SIG-M5 treated with dmso at 0.1 percent for 504 hours (cell line): ENCODE measurements around the gene ABCA3.
A peak's percentile ranks its signal among the peaks of the same experiment; 100 is the strongest.
"Not testable (repeated sequence)": the region's sequence is repeated elsewhere in the genome, so short reads cannot be mapped to it uniquely, and the experiment has no call there.

Source experiments
- DNase-seq: peaks from one replicate; lab custom pipeline; 2025; ENCODE audit not compliant: unreplicated experiment; lab: John Stamatoyannopoulos, UW

Gene ABCA3

DNA sequence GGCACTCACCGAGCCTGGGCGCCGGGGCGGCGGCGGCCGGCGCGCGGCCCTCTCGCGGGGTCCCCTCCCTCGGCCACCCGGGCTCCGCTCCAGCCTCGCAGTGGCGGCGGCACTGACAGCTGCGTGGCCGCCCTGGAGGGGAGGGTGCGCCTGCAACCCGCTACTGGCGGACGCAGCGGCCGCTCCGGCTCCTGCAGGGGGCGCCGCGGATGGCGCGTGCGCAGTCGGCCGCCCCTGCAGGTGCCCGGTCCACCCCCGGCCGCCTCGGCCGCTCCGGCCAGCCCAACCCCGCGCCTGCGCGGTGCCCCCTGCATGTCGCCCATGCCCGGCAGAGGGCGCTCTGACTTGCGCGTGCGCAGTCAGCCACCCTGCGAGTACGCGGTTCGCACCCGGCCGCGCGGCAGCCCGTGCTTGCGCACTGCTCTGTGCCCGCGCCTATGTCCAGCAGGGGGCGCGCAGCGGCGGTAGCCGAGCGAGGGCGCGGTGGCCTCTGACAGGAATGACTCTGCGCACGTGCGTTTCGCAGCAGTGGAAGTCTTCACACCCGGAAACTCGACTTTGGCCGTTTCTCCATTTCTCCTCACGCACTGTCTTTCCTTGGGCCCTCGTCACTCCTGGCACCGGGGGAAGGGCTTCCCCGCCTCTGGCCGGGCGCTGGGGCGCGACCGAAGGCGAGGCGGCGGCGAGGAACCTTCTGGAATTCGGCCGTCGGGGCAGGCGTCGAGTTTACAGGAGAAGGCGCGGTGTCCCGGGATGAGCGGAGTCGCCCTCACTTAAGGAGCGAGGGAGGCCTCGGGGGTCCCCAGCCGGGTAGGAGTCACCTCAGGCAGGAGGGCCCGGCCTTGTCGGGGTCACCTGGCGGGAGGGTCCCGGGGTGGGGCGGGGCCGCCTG lies at the start of gene ABCA3:
TSS of gene ABCA3 (minus strand) at position 165 of the 892 bp plus-strand sequence. CDS start 14,262 bp downstream, outside the sequence.
- peak; percentile 75 for DNase-seq

DNA sequence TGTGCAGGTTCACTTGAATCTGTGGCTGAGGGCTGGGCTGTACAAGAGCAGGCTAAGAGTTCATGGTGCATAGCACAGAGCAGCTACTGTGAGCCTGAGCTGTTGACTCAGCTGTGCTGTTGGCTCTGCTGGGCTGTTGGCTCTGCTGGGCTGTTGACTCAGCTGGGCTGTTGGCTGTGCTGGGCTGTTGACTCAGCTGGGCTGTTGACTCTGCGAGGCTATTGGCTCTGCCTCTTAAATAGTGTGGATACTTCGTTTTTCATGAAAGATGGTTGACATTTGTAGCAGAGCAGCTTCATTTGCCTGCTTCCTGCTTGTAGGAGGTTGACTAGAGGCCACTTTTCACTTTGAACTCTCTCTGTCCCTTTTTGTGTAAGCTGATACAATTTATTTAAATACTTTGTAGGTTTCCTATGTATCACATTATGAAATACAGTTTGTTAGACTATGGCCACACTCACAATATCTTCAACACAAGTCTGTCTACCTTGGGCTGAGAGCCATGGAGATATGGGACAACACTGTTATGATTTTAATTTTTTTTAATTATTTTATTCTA lies 48.4 kb upstream of the ABCA3 start:
- DNase-seq = no peak

DNA sequence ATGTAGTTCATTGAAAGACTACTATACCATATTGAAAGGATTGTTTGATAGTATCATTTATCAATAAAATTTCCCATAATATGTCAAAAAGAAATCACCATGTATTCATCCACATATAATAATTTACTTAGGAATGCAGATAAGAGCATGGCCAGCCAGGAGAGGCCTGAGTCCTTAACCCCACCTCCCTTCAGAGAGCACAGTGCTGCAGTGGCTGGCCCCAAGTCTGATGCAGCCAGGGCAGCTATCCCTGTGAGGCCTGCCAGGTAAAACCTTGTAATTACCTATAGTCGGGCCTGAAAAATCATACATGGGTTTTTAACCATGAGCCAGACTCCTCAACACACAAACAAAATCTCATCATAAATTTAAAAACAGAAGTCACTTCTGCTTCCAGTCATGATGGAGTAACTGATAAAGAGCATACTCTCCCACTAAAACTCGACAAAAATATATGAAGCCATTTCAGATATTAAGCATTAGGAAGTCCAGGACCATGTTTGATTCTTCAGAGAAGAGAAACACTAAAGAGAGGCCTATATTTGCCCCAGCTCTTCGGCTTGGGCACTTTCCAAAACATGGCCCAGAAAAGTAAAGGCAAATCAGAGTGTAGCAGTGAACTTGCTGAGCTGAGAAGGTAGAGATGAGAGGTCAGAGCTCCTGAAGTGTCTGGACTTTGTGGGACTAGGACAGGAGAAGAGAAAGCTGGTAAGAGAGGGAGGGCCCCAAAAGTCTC lies 47.8 kb upstream of the ABCA3 start:
- no peak for DNase-seq

DNA sequence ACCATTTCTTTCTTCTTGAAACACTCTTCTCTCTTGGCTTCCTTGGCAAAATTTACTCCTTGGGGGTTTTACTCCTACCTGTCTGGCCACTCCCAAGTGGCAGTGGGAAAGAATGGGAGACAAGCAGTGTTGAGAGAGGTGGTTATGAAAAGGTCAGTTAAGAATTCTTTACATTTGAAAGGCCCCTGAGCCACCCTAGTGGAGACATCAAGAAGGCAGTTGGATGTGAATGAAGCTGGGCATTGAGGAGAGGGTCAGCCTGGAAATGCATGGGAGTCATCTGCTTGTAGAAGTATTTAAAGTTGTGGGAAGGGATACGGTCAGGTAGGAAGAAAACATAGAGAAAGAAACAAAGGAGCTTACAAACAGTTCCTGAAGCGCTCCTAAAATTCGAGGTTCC lies 46.5 kb upstream of the ABCA3 start:
- peak; percentile 11 for DNase-seq

DNA sequence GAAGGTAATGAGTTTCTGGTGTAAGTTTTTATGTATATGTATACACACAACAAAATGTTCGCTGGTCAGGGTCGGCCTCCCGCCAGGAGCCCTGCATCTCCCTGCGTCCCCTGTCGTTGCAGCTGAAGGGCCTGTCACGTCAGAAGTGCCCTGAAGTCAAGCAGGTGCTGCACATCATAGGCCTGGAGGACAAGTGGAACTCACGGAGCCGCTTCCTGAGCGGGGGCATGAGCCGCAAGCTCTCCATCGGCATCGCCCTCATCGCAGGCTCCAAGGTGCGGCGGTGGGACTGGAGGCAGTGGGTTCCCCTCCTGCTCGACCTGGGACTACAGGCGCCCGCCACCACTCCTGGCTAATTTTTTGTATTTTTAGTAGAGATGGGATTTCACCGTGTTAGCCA lies 45.5 kb upstream of the ABCA3 start:
- DNase-seq = not testable (repeated sequence)

DNA sequence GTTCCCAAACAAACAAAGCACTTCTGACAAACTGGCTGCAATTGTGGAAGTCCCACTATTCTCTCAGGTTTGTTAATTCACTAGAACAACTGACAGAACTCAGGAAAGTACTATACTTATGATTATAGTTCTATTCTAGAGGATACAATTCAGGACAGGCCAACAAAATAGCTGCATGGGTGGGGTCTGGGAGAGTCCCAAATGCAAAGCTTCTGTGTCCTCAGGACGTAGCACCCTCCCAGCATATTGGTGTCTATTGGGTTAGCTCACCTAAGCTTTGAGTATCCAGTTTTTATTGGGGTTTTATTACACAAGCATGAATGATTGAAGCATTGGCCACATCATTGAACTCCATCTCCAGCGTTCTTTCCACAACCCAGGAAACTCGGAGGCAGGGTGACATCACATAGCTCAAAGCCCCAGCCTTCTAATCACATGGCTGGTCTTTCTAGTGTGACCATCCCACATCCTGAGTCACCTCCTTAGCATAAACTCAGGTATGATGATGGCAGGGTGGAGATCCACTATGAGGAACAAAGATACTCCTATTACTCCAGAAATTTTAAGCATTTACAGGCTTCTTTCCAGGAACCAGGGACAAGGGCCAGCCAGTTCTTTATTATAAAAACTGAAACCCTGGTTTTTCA lies 44.8 kb upstream of the ABCA3 start:
- no peak for DNase-seq

DNA sequence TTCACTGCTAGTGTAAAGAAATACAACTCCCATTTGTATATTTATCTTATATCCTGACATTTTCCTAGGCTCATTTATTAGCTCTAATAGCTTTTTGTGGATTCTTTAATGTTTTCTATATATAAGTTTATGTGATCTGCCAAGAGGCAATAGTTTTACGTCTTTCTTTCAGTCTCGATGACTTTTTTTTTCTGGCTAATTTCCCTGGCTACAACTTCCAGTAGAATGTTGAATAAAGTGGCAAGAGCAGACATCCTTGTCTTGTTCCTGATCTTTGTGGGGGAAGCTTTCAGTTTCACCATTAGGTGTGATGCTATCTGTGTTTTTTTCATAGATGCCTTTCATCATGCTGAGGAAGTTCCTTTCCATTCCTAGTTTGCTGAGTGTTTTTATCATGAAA lies 43.9 kb upstream of the ABCA3 start:
- DNase-seq = no peak

DNA sequence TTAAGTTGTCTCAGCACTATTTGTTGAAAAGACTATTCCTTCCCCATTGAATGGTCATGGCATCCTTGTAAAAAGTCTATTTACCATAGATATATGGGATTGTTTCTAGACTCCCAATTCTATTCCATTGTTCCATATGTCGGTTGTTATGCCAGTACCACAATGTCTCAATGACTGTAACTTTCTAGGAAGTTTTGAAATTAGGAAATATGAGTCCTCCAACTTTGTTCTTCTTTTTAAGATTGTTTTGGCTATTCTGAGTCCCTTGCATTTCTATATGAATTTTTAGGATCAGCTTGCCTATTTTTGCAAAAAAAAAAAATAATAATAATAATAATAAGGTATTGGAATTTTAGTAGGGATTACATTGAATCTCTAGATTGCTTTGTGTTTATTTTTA lies 43.0 kb upstream of the ABCA3 start:
- DNase-seq = no peak

DNA sequence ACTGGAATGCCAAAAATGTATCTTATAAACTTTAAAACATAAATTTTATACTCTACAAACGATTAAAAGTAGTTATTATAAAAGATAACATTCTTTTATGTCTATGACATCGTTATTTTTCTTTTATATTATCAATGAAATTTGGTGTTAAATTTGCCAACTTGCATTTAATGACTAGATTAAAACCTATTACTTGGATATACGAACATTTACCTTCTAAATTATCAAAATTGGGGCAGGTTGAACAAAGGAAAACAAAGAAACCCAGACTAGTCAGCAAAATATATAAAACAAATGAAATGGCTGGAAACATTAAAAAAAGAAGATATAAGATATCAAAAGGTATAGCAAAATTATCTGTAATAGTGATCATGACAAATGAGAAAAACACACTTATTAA lies 34.1 kb upstream of the ABCA3 start:
- DNase-seq = no peak

DNA sequence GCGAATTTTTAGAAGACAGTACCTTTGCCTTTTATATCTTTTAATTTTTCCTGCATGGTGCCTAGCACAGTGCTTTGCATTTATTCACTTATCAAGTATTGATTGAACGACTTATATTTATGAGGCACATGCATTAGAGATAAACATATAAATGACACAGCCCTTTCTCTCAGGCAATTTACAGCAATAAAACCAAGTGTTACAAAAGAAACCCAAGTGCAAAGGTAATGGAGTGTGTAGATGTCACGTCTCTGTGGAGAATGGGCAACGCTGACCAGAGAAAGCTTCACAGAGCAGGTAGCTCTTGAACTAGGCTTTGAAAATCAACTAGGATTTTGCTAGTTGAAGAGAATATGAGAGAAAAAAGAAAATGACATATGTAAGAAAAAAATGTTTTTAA lies 32.6 kb upstream of the ABCA3 start:
- no peak for DNase-seq

DNA sequence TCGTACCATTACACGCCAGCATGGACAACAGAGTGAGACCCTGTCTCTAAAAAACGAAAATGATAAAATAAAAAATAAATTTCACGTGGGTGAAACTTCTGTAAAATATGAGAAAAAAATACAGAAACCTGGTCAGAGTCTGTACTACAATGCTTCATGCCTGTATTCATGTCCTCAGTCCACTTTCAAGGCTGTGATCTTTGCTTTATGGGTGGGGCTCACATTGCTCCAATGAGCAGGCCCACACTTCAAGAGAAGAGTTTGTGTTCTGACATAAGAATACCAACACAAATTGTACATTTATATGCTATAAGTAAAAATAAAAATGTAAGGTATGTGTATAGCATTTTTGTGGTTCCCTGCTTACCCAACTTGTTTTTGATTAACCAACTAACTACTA lies 32.2 kb upstream of the ABCA3 start:
- no peak for DNase-seq

DNA sequence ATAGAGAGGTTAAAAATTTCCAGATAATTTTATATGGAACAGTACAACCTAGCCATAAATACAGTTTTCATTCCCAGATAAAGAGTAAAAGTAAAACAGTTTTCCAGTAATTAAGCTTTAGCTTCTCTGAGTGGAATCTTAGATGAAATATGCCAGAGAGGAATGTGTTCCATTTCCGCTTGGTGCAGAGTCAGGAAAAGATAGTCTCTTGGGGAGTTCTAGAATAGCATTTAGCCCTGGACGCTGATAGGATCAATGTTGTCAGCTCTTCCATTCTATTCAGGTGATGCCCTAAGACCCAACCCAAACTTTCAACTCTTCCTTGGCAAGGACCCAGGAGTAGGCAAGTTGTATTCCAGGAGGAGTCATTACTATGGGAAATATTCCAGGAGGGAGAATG lies 30.9 kb upstream of the ABCA3 start:
- no peak for DNase-seq

DNA sequence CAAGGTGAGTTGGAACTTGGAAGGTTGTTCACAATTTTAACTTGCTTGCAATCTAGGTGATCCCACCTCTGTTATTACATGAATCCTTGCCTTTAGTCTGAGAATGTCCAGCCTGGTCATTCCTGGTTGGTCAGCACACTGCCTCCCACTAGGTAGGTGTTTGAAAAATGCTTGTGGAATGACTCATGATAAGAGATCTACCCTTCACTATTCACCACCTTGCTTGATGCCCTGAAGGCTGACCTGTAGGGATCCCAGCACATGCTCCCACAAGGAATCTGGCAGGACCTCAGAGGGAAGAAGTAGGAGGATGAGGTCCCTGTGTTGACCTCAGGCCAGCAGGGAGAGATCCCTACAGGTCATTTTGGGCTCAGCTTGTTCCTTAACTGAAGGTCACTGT lies 30.2 kb upstream of the ABCA3 start:
- no peak for DNase-seq

DNA sequence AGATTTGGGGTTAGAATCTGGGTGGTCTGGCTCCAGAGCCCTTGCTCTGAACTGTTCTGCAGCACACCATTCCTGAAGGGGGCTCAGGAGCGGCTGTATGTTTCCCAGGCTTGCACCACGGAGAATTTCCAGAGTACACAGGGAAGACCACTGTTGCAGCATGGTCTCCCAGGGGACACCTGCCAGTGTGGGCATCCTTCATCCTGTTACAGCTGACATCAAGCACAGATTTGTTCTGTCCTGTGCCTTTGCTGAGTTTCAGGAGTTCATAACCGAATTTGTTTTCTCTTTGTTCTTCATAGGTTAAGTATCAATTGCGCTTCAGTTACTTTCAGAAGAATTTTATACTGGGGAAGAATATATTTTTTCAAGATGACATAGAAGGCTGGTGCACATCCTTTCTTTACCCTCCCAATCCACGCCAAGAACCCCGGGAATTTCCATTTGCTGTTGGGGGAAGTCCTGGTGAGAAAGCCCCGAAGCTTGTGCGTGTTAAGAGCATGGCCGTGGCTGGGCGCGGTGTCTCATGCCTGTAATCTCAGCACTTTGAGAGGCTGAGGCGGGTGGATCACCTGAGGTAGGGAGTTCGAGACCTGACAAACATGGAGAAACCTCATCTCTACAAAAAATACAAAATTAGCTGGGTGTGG lies 26.3 kb upstream of the ABCA3 start:
- no peak for DNase-seq

DNA sequence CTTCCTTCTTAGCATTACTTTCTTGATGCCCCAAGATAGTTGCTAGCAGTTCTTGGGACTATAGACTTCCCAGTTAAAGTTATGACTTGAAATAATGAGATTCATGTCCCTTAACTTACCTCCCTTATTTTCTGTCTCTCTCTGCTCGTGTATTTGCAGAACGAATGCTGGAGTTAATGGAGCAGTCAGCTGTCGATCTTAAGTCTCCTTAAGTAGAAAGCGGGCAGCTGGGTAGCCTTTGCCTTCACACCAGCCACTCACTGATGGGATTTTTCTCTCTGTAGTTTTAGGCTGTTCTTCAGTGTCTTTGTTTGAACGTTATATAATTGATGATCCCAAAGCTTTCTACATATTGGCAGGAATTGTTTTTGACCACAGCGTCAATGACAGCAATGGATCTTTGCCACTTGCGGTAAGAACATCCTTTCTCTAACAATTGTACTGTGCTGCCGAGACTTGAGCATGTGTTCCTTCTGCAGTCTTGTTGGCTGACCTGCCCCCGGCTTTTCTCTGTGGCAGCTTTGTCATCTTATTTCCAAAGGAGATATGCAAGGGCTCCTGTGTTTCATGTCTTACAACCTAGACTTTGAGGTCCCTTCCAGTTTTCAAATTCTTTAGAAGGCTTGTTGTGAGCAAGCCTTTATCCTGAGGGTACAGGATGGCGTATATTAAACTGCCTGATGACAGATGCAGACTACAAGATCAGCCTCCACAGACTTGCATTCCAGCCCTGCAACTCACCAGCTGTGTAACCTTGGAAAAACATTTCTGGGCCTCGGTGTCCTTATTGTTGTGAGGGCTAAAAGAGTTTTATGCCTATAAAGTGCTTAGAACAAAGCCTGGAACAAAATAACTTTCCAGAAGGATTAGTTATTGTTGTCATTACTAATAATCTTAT lies 25.1 kb upstream of the ABCA3 start:
- DNase-seq = no peak

DNA sequence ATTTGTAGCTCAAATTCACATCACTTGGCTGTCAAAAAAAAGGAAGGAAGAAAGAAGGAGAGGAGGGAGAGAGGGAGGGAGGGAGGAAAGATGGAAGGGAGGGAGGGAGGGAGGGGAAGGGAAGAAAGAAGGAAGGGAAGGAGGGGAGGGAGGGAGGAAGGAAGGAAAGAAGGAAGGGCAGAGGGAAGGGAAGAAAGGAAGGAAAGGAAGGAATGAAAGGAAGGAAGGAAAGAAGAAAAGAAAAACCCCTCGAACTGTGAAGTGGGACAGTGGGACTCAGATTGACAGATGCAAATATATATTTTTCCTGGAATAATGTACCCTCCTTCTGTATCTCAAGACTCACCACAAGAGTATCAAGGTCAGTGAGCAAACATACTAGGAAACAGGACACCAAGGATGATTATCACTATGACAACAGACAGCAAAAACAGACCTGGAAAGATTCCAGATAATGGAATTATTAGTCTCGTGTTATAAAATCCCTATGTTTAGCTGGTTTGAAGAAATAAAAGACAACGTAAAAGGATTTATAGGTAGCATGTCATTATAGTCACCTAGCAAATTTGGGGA lies 24.2 kb upstream of the ABCA3 start:
- no peak for DNase-seq

DNA sequence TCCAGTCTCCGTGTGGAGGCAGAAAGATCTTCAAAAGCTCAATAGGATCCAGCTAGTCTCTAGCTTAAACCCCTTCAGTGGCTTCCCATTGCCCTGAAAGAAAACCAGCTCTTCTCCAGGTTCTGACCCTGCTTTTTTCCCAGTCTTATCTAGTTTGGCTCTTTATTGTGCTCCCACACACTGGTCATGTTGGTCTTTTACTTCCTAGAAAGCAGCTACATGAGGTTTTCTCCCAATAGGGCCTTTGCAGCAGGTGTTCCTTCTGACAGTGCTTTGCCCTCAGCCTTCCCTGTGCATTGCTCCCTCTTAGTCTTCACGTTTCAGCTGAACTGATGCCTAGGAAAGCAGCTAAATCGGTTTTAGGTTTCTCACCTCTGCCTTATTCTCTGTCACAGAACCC lies 21.7 kb upstream of the ABCA3 start:
- no peak for DNase-seq

DNA sequence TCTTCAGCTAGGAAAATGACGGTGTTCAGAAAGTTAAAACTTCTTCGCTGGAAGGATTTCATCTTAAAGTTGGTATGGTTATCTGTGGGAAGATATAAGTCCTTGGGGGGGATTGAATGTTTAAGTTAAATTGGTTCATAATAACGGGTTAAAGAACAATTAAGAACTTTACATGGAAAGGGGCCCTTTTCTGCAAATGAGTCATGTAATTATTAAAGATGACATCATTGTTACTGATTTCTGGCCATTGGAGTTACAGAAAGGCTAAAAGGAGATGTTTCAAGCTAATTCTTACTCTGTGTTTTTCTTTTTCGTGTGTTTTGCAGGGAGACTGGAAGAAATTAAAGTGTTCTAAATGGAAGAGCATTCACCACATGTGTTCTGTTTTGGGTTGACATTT lies 20.6 kb upstream of the ABCA3 start:
- no peak for DNase-seq

DNA sequence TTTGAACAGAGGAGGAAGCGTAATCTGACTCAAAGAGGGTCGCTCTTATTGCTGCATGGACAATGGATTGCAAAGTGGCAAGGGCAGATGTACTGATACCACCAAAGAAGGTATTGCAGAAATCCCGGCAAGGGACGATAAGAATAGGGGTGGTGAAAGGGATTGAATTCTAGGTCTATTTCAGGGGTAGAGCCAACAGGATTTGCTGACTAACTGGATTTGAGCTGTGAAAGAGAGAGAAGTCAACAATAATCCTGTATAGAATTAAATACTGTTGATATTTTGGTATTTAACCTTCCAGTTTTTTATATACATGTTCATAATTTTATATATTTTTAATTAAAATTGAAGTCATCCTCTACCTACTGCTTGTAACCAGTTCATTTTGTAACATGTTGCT lies 19.4 kb upstream of the ABCA3 start:
- no peak for DNase-seq

DNA sequence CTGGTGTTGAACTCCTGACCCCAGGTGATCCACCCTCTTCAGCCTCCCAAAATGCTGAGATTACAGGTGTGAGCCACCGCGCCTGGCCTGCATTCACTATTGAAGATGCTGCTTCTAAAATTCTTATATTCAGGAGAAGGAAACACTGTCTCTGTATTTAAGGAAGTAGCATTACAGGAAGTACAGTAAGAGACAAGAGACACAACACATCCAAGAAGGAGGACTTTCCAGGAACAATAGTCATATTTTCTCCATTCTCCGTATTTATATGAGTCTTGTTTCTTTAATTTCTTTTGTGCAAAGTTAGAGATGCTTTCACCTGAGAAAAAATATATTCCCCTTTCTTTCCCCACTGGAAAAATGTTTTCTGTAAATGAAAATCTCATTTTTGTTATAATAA lies 18.3 kb upstream of the ABCA3 start:
- peak; percentile 10 for DNase-seq
